OCI-LY1 (cell line): Measurements from ENCODE around the gene BTBD9.

Source experiments
- H2AFZ ChIP-seq: fragments of 200-600 bp; sonication (generic), shearing (Covaris generic); 2 replicates; pipeline ENCODE4 v1.6.0; 2014; ENCODE audit warnings: antibody characterized with exemption, mild to moderate bottlenecking, low read length
- H3F3A ChIP-seq: fragments of 200-600 bp; sonication (generic), shearing (Covaris generic); 2 replicates; pipeline ENCODE4 v1.6.0; 2014; ENCODE audit warnings: mild to moderate bottlenecking, antibody characterized with exemption, low read length, moderate library complexity; ENCODE audit not compliant: insufficient read depth
- H3K27ac ChIP-seq: fragments of 200-600 bp; sonication (generic); 2 replicates; pipeline ENCODE4 v1.5.1; 2014; ENCODE audit warnings: low read length, mixed run types, mild to moderate bottlenecking, low read depth; ENCODE audit not compliant: poor library complexity, severe bottlenecking
- H3K27me3 ChIP-seq: fragments of 200-600 bp; sonication (generic); 2 replicates; pipeline ENCODE4 v1.6.0; 2014; ENCODE audit warnings: antibody characterized with exemption, mild to moderate bottlenecking, low read length, moderate library complexity; ENCODE audit not compliant: insufficient read depth
- H3K36me3 ChIP-seq: fragments of 200-600 bp; sonication (generic); 2 replicates; pipeline ENCODE4 v1.6.1; 2014; ENCODE audit warnings: mild to moderate bottlenecking, antibody characterized with exemption, low read length, moderate library complexity, mixed read lengths; ENCODE audit not compliant: insufficient read depth
- H3K4me1 ChIP-seq: fragments of 200-600 bp; sonication (generic); 2 replicates; pipeline ENCODE4 v1.5.1; 2014; ENCODE audit warnings: mild to moderate bottlenecking, low read length, moderate library complexity; ENCODE audit not compliant: insufficient read depth, severe bottlenecking
- H3K4me2 ChIP-seq: fragments of 200-600 bp; sonication (generic), shearing (Covaris generic); 2 replicates; pipeline ENCODE4 v1.6.1; 2014; ENCODE audit warnings: low read length
- H3K4me3 ChIP-seq: fragments of 200-600 bp; sonication (generic); 2 replicates; pipeline ENCODE4 v1.5.1; 2014; ENCODE audit warnings: low read length, low read depth, mild to moderate bottlenecking, mixed read lengths; ENCODE audit not compliant: poor library complexity, severe bottlenecking
- H3K79me2 ChIP-seq: fragments of 200-600 bp; shearing (Covaris generic); 2 replicates; pipeline ENCODE4 v1.6.1; 2016; ENCODE audit warnings: mixed run types, low read length, mixed read lengths; ENCODE audit not compliant: insufficient read depth
- H3K9ac ChIP-seq: fragments of 200-600 bp; sonication (generic), shearing (Covaris generic); 2 replicates; pipeline ENCODE4 v1.6.1; 2014; ENCODE audit warnings: mild to moderate bottlenecking, low read length, mixed read lengths
- H3K9me2 ChIP-seq: fragments of 200-600 bp; sonication (generic), shearing (Covaris generic); 2 replicates; pipeline ENCODE4 v1.6.1; 2014; ENCODE audit warnings: low read depth, mild to moderate bottlenecking, low read length, mixed read lengths
- H3K9me3 ChIP-seq: fragments of 200-600 bp; shearing (Covaris generic); 2 replicates; pipeline ENCODE4 v1.6.1; 2014; ENCODE audit warnings: low read length, mixed read lengths
- H4K20me1 ChIP-seq: fragments of 200-600 bp; sonication (generic), shearing (Covaris generic); 2 replicates; pipeline ENCODE4 v1.6.0; 2016; ENCODE audit warnings: mild to moderate bottlenecking, low read length; ENCODE audit not compliant: insufficient read depth
- EZH2 ChIP-seq: fragments of 200-600 bp; sonication (generic), shearing (Covaris generic); IDR thresholded peaks from 2 replicates; pipeline ENCODE4 v1.8.0; 2017; ENCODE audit warnings: borderline replicate concordance, mixed run types, mild to moderate bottlenecking, antibody characterized with exemption, low read length, moderate library complexity, mixed read lengths
- TF ChIP-seq, protein P1 (sequence below): fragments of 200-600 bp; sonication (generic), shearing (Covaris generic); IDR thresholded peaks from 2 replicates; pipeline ENCODE4 v1.5.1; 2017; ENCODE audit warnings: mild to moderate bottlenecking, antibody characterized with exemption, low read length, moderate library complexity, mixed read lengths

Gene BTBD9

DNA sequence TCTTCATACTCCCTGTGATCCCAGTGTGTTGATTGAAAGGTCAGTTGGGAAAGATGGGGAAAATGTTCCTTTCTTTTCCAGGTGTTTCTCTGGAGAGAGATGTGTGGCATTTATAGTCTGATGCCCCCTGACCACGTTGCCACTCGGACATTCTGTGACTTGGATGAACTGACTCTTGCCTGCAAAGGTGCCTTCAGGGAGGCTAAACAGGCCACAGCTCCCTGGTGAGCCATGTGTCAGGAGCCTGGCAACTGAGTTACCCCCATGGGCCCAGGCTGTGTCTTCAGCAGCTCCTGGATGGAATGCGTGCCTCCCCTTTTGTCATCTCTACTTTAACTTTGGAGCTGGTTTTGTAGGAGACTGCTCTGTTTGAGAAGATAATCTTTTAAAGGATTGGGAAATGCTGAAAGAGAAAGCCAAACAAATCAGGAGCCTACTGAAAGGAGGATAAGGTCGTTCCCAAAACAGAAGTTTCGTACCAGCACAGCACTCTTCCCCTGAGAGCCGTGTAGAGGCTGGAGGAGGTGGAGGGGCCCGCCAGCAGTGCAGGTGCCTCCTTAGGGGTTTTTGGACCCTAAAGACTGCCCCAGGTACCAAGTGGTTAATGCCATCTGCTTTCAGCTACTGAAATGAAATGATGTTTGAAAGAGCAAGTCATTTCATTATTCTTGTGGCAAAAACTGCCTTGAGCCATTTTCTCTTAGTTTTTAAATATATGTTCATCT lies 497.4 kb downstream of the BTBD9 start:
- H2AFZ ChIP-seq = no peak overlapping the region
- no peaks in the 10 kb centered on the region for H3K9me3 ChIP-seq
- H3K9me2 ChIP-seq = no peaks in the 10 kb centered on the region
- no peaks in the 10 kb centered on the region for H3K4me1 ChIP-seq
- H4K20me1 ChIP-seq = no peaks in the 10 kb centered on the region
- no peaks in the 10 kb centered on the region for H3K36me3 ChIP-seq
- TF ChIP-seq, protein P1, sequence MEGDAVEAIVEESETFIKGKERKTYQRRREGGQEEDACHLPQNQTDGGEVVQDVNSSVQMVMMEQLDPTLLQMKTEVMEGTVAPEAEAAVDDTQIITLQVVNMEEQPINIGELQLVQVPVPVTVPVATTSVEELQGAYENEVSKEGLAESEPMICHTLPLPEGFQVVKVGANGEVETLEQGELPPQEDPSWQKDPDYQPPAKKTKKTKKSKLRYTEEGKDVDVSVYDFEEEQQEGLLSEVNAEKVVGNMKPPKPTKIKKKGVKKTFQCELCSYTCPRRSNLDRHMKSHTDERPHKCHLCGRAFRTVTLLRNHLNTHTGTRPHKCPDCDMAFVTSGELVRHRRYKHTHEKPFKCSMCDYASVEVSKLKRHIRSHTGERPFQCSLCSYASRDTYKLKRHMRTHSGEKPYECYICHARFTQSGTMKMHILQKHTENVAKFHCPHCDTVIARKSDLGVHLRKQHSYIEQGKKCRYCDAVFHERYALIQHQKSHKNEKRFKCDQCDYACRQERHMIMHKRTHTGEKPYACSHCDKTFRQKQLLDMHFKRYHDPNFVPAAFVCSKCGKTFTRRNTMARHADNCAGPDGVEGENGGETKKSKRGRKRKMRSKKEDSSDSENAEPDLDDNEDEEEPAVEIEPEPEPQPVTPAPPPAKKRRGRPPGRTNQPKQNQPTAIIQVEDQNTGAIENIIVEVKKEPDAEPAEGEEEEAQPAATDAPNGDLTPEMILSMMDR = no peak
- no peak for TF ChIP-seq EZH2
- H3K4me3 ChIP-seq = no peak overlapping the region
- H3K79me2 ChIP-seq = no peaks in the 10 kb centered on the region
- H3F3A ChIP-seq = no peaks in the 10 kb centered on the region
- no peaks in the 10 kb centered on the region for H3K27me3 ChIP-seq
- H3K27ac ChIP-seq = no peak overlapping the region
- H3K4me2 ChIP-seq = no peak overlapping the region
- no peak overlapping the region for H3K9ac ChIP-seq

DNA sequence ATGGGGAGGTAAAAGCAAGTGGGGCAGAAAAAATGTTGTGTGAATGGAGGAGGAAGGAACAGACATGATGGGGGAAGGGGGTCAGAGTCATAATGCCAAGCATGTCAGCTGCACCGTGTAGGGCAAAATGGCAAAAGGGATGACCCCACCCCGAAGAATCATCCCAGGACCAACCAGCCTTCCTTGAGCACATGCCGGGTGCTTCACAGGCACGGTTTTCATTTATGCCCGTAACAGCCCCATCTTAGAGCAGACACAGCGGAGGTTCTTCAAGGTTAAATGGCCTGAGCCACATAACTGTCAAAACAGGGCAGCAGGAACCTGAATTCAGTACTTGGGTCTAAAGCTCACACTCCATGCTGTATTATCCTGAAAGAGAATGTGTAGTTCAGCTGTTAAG lies 498.0 kb downstream of the BTBD9 start:
- Histone ChIP-seq H3K9me3 (no peaks in the 10 kb centered on the region), H3K9me2 (no peaks in the 10 kb centered on the region), H3K4me2 (no peak overlapping the region), H4K20me1 (no peaks in the 10 kb centered on the region), H3K79me2 (no peaks in the 10 kb centered on the region), H3K27ac (no peak overlapping the region), H3K27me3 (no peaks in the 10 kb centered on the region), H3K4me3 (no peak overlapping the region), H3F3A (no peaks in the 10 kb centered on the region), H3K4me1 (no peaks in the 10 kb centered on the region), H3K9ac (no peak overlapping the region), H3K36me3 (no peaks in the 10 kb centered on the region), H2AFZ (no peak overlapping the region)
- no peak for TF ChIP-seq EZH2
- TF ChIP-seq, protein P1 = no peak

DNA sequence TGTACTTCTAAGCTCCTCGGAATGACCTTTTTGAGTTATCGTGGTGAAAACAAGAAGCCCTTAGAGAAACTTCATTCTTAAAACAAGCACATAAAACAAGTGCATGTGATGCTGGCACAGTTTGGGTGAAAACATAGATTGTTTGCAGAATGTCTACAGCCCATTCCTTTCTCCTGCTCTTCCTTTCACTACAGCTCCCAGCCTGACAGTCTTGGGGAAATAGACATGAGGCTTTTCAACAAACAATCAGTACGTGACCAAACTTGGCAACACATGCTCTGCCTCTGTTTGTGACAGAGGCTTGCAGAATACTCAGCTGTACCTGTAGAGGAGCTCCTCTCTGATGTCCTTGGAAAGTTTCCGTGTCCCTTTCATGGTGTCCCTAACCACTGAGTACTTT lies 498.6 kb downstream of the BTBD9 start:
- Histone ChIP-seq H3F3A (no peaks in the 10 kb centered on the region), H3K9ac (no peak overlapping the region), H3K36me3 (no peaks in the 10 kb centered on the region), H4K20me1 (no peaks in the 10 kb centered on the region), H3K9me3 (no peaks in the 10 kb centered on the region), H3K4me3 (no peak overlapping the region), H3K27me3 (no peaks in the 10 kb centered on the region), H3K27ac (no peak overlapping the region), H3K4me1 (no peaks in the 10 kb centered on the region), H3K79me2 (no peaks in the 10 kb centered on the region), H2AFZ (no peak overlapping the region), H3K9me2 (no peaks in the 10 kb centered on the region), H3K4me2 (no peak overlapping the region)
- no peak for TF ChIP-seq EZH2
- TF ChIP-seq, protein P1 = no peak
